GM13976 (cell line): ENCODE measurements around the gene OSBPL3.

ENCODE experiments used
- DNase-seq: peaks from one replicate; pipeline ENCODE4 v3.0.0; 2012; ENCODE audit warnings: low spot score
- in situ Hi-C: fragments of 300-500 bp; cut with MboI; formaldehyde crosslinking; loops from one replicate; pipeline ENCODE4 v1.12.0; 2022; ENCODE audit warnings: low sequenced_read_pairs, mixed read lengths, inconsistent platforms; ENCODE audit not compliant: unreplicated experiment
- TF ChIP-seq, protein P1 (sequence below): IDR thresholded peaks from 2 replicates; pipeline ENCODE4 v1.5.1; 2012; ENCODE audit warnings: borderline replicate concordance, mild to moderate bottlenecking; ENCODE audit not compliant: insufficient read depth; ENCODE audit errors: extremely low read depth, missing control alignments, control extremely low read depth

OSBPL3 gene

DNA sequence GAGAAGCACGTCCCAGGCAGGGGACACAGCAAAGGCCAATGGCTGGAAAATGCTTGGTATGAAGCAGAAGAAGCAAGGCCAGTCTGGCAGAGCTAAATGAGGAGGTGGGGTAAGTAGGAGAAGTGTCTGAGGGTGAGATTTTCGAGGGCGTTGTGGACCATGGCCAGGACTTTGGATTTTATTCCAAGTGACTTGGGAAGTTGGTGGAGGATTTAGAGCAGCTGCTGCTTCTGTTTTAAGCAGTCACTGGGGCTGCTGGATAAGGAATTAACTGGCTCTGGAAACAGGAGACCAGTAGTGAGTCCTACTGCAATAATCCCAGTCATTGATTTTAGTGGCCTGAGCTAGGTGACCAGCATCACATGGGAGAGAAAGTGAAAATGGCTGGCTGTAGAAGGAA is 155.1 kb downstream of the OSBPL3 start:
- DNase-seq, result no peak
- TF ChIP-seq, protein P1, sequence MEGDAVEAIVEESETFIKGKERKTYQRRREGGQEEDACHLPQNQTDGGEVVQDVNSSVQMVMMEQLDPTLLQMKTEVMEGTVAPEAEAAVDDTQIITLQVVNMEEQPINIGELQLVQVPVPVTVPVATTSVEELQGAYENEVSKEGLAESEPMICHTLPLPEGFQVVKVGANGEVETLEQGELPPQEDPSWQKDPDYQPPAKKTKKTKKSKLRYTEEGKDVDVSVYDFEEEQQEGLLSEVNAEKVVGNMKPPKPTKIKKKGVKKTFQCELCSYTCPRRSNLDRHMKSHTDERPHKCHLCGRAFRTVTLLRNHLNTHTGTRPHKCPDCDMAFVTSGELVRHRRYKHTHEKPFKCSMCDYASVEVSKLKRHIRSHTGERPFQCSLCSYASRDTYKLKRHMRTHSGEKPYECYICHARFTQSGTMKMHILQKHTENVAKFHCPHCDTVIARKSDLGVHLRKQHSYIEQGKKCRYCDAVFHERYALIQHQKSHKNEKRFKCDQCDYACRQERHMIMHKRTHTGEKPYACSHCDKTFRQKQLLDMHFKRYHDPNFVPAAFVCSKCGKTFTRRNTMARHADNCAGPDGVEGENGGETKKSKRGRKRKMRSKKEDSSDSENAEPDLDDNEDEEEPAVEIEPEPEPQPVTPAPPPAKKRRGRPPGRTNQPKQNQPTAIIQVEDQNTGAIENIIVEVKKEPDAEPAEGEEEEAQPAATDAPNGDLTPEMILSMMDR, result no peak
- in situ Hi-C loops, result loop anchor here (10.0 kb wide), 1 partner anchor 160 kb away; the partner anchor contains the start of gene OSBPL3

DNA sequence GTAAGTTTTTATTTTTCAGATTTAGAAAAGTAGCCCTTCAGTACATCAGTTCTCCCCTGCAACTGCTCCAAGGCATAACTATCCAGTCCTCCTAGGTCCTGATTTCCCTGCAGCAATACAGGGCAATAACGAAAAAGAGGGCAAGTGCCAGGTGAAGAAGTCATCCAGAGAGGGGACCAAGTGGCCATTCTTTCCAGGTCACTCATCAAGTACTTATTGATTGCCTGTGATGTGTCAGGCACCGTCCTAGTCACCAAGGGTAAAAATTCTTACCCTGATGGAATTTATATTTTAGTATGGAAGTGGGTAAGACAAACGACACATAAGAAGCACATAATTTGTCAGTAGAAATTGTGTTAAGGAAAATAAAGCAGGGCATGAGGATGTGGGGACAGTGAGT is 155.6 kb downstream of the OSBPL3 start:
- in situ Hi-C loops, result loop anchor here (10.0 kb wide), 1 partner anchor 160 kb away; the partner anchor contains the start of gene OSBPL3
- TF ChIP-seq, protein P1, result no peak

DNA sequence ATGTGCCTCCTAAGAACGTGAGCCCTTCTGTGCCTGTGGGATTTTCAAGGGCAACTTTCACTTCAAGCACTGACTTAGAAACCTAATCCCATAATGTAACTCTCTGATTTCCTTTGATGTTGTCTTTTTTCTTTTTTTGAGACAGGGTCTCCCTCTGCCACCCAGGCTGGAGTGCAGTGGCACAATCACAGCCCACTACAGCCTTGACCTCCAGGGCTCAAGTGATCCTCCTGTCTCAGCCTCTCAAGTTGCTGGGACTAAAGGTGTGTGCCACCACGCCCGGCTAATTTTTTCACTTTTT is 158.3 kb downstream of the OSBPL3 start:
- DNase-seq, result no peak
- in situ Hi-C loops, result loop anchor here (10.0 kb wide), 1 partner anchor 163 kb away; the partner anchor contains the start of gene OSBPL3
- TF ChIP-seq, protein P1, result no peak

More for the DNA sequence above, 155.6 kb downstream of the OSBPL3 start:
- DNase-seq, result no peak

DNA sequence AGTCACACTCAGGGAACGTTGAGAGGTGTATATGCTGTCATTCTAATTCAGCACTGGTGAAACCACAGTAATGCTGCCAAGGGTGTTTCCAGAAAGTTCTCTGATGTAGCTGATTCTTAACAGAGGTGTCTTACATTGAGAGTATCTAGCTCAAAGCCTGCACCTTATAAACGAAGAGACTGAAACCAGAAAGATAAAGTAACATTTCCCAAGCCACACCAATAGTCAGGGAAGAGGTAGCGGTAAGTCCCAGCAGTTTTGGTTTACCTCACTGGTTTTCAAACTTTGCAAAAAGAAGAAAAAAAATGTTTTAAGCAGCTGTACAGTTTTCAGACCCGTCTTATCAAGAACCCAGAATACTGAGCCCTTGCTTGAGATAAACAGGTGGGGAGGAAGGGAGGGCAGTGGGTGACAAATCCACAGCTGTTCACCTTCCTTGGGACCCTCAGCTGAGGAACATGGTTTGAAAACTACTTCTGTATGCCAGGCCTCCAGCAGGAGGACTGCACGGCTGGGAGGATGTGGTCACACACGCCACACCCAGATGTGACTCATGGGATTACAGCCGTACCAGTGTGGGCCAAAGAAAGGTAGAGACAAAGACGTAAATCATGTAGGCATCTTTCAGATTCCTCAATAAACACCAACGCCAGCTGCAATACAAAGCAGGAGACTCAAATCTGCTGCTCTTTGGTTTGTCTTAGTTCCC is 158.8 kb downstream of the OSBPL3 start:
- peak; percentile 60 for DNase-seq
- in situ Hi-C loops, result loop anchor here (10.0 kb wide), 1 partner anchor 164 kb away; the partner anchor contains the start of gene OSBPL3

DNA sequence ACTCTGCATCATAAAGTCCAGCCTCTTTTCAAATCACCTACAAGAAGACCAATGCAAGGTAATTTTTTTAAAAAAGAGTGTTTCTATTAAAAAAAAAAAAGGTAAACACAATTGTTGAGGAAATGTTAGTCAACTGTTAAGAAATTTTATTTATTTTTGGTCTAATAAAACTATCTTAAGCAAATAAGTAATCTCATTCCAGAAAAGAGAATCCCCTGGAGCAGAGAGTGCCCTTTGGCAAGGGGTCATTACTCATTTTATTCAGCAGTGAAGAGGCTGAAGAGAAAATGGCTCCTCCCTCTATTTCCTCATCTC is 159.3 kb downstream of the OSBPL3 start:
- no peak for DNase-seq
- in situ Hi-C loops, result loop anchor here (10.0 kb wide), 1 partner anchor 164 kb away; the partner anchor contains the start of gene OSBPL3

More for the DNA sequence above, 158.8 kb downstream of the OSBPL3 start:
- TF ChIP-seq, protein P1, result peak; percentile 7

GRCh38 chr7:24819916-24820689 is 159.9 kb downstream of the OSBPL3 start:
- TF ChIP-seq, protein P1, result peak; percentile 76
- in situ Hi-C loops, result loop anchor here (5.0 to 10.0 kb wide), 2 partner anchors 165 to 272 kb away; partner anchors contain the start of gene OSBPL3
- DNase-seq, result peak; percentile 76

More for the DNA sequence above, 159.3 kb downstream of the OSBPL3 start:
- TF ChIP-seq, protein P1, result no peak
